Testis (tissue), 3 donors: Measurements from ENCODE around the gene FLNB. TPM values are rescaled to one million over a fixed set of nuclear protein-coding genes. Genes with fewer than 3 reads are reported as not detected.
"Not testable (repeated sequence)": the region's sequence is repeated elsewhere in the genome, so short reads cannot be mapped to it uniquely, and the experiment has no call there.

Source experiments
- DNase-seq: peaks from one replicate; pipeline ENCODE4 v3.0.0-alpha.2; 2019
- H3K27ac ChIP-seq, 2 donors: fragments of 200-600 bp; sonication (generic); one replicate each; pipeline ENCODE4 v1.5.1; 2019
- H3K27me3 ChIP-seq: fragments of 200-600 bp; sonication (generic); one replicate; pipeline ENCODE4 v1.5.1; 2019
- H3K36me3 ChIP-seq: fragments of 200-600 bp; sonication (generic); one replicate; pipeline ENCODE4 v1.5.1; 2017; ENCODE audit warnings: low read depth; ENCODE audit errors: missing control alignments
- H3K4me1 ChIP-seq: fragments of 200-600 bp; sonication (generic); one replicate; pipeline ENCODE4 v1.5.1; 2019
- H3K4me3 ChIP-seq, 2 donors: fragments of 200-600 bp; sonication (generic); one replicate each; pipeline ENCODE4 v1.5.1; 2017 to 2019
- H3K9me3 ChIP-seq: fragments of 200-600 bp; sonication (generic); one replicate; pipeline ENCODE4 v1.5.1; 2017
- POLR2A ChIP-seq: fragments of 450-650 bp; IDR thresholded peaks from one replicate; pipeline ENCODE4 v1.6.1; 2017; ENCODE audit warnings: antibody characterized with exemption, mild to moderate bottlenecking, moderate library complexity
- WGBS, 2 donors: methylation state at CpG; one replicate each; pipeline ENCODE4 v1.1.5; 2018; 5-methylcytosine and 5-hydroxymethylcytosine counted together
- intact Hi-C: fragments of 100-400 bp; cut with DNase I; formaldehyde crosslinking; loops from one replicate; pipeline ENCODE4 v1.15.1; 2023; ENCODE audit warnings: low total_unique reads
- polyA plus RNA-seq: library from polyadenylated mRNA; stranded (reverse); fragments of 350-450 nt; fragmentation: Illumina TruSeq; extraction: RNeasy Lipid Tissue Mini Kit (QIAGEN cat#74804); gene quantifications from one replicate; pipeline ENCODE4 v1.2.3, GENCODE V29; 2014; ENCODE audit warnings: low read depth, low replicate concordance; ENCODE audit not compliant: insufficient read depth
- total RNA-seq, 2 donors: library from RNA; depleted of rRNA; stranded (reverse); fragments of >200 nt; gene quantifications; one replicate each; pipeline ENCODE4 v1.2.3, GENCODE V29; 2016
- TF ChIP-seq, protein P1 (sequence below), 3 experiments: fragments of 450-650 bp in 2 of 3; fragments of 200-600 bp in 1 of 3; sonication (generic) in 1 of 3; IDR thresholded peaks; one replicate each; pipeline ENCODE4 v1.5.1; 2016 to 2019; ENCODE audit warnings: antibody characterized with exemption in 3 of 3, mild to moderate bottlenecking in 2 of 3, moderate library complexity in 1 of 3

Gene FLNB
- total and polyA plus RNA-seq, 3 donors from 2014 or later = 105 to 199 (median 166) TPM

DNA sequence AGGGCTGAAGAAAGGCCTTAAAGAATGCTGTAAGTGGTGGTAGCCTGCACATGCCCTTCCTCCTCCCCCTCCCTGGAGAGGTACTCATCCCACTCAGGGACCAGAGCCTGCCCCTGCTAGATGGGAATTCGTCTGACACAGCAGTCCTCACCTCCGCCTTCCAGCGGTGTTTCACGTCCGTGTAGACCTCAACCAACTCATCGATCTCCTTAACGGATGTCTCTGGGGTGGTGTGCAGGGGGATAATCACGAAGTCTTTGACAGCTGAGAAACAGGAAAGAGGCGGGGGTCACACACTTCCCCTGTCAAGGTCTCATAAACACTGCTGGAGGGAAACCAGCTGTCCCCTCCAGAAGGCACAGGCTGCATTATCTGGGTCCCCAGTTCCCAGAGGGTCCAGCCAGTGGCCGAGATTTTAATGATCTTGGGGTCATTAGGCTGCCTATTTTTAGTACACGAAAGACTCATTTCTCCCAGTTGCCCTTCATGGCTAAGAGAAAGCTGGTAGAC lies 192.7 kb downstream of the FLNB start:
- no peaks in the 10 kb centered on the region for H3K9me3 ChIP-seq
- TF ChIP-seq, protein P1, sequence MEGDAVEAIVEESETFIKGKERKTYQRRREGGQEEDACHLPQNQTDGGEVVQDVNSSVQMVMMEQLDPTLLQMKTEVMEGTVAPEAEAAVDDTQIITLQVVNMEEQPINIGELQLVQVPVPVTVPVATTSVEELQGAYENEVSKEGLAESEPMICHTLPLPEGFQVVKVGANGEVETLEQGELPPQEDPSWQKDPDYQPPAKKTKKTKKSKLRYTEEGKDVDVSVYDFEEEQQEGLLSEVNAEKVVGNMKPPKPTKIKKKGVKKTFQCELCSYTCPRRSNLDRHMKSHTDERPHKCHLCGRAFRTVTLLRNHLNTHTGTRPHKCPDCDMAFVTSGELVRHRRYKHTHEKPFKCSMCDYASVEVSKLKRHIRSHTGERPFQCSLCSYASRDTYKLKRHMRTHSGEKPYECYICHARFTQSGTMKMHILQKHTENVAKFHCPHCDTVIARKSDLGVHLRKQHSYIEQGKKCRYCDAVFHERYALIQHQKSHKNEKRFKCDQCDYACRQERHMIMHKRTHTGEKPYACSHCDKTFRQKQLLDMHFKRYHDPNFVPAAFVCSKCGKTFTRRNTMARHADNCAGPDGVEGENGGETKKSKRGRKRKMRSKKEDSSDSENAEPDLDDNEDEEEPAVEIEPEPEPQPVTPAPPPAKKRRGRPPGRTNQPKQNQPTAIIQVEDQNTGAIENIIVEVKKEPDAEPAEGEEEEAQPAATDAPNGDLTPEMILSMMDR (IDR thresholded peaks at IDR 0.05) = no peak
- no peak for TF ChIP-seq POLR2A
- H3K27ac ChIP-seq = peak overlapping the region; percentile 29 to 60
- 52 to 62% methylated on average over 11 of the region's 11 CpGs for WGBS, 2 donors
- intact Hi-C loops = no loop called here
- no peaks in the 10 kb centered on the region for H3K27me3 ChIP-seq
- no peak for DNase-seq
- H3K36me3 ChIP-seq = no peaks in the 10 kb centered on the region
- peaks cover 14% of the 10 kb centered on the region for H3K4me1 ChIP-seq
- H3K4me3 ChIP-seq = no peak overlapping the region

DNA sequence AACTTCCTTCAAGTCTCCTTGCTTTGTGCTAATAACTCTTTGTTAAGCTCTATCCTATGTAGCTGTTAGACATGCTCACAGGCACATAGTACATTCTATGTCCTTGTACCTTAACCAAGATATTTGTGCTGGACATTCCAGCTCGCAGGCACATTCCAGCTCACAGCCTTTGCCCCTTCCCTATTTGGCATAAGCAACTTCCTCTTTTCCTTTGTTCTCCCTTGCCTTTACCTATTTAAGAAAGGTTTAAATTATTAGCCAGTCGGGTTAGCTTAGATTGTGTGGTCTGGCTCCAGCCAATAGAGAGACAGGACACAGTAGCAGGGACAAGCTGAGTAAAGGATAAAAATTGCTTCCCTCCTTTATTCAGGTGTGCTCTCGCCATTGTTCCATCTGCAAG lies 193.2 kb downstream of the FLNB start:
- DNase-seq, H3K27me3 ChIP-seq, H3K36me3 ChIP-seq, H3K27ac ChIP-seq, intact Hi-C loops, H3K9me3 ChIP-seq, H3K4me3 ChIP-seq: not testable (repeated sequence)
- whole genome bisulfite sequencing, 2 donors = 47 to 67% methylated on average over 3 of the region's 3 CpGs
- H3K4me1 ChIP-seq = peaks cover 14% of the 10 kb centered on the region

DNA sequence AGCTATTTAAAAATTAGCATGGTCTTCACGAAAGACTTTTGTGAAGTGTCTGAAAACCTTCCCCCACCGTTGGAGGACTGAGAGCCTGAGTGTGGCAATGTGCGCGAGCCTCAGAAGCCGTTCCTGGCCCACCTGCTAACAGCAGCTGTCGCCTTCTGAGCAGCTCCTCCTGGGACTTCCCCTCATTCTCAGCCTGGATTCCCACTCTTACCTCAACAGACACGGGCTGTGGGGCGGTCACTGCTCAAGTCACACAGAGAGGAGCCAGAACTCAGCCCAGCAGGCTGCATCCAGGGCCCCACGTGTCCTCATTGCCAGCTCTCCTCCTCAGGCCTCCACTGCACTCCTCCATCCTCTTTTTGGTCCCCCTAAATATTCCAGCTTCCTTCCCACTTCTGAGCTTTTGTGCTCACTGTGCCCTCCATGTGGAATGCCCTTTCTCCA lies 194.7 kb downstream of the FLNB start:
- DNase-seq = no peak
- H3K36me3 ChIP-seq = no peaks in the 10 kb centered on the region
- 86 to 92% methylated on average over 9 of the region's 9 CpGs for WGBS, 2 donors
- H3K27ac ChIP-seq = no peak overlapping the region
- no peaks in the 10 kb centered on the region for H3K27me3 ChIP-seq
- H3K4me3 ChIP-seq = no peak overlapping the region
- no peaks in the 10 kb centered on the region for H3K9me3 ChIP-seq
- TF ChIP-seq, protein P1 (IDR thresholded peaks at IDR 0.05) = no peak
- no peak for TF ChIP-seq POLR2A
- H3K4me1 ChIP-seq = peaks cover 14% of the 10 kb centered on the region
- intact Hi-C loops = no loop called here

DNA sequence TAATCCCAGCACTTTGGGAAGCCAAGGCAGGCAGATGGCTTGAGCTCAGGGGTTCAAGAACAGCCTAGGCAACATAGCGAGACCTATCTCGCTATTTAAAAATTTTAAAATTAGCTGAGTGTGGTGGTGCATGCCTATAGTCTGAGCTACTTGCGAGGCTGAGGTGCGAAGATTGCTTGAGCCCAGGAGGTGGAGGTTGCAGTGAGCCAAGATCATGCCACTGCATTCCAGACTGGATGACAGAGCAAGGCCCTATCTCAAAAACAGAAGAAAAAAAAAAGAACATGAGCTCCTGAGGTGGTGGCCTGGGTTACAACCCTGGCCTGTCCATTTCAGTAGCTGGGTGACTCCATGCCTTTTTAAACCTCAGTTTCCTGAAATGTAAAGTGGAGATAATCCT lies 195.3 kb downstream of the FLNB start:
- TF ChIP-seq, protein P1 (IDR thresholded peaks at IDR 0.05) = no peak
- no peak for TF ChIP-seq POLR2A
- Histone ChIP-seq H3K4me3 (no peak overlapping the region), H3K27me3 (no peaks in the 10 kb centered on the region), H3K9me3 (no peaks in the 10 kb centered on the region), H3K27ac (no peak overlapping the region), H3K4me1 (peaks cover 13% of the 10 kb centered on the region), H3K36me3 (no peaks in the 10 kb centered on the region)
- 97 to 99% methylated on average over 4 of the region's 4 CpGs for WGBS, 2 donors
- no peak for DNase-seq
- intact Hi-C loops = no loop called here

DNA sequence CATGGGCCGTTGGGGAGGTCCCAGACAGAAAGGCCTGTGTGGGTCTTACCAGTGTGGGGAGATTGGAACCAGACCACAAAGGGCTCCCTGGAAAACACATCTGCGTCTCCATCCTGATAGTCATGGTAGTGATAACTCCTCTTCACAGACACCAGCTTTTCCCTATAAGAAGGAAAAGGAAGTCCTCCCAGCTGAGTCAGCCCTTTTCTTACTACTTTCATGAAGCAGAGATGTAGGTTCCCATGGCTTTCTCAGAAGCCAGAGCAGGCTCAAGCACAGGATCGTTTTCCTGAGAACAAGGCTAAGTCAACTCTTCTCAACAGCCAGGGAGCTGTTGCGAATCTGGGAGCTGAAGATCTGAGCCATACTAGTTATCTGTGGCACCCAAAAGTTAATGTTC lies 196.5 kb downstream of the FLNB start:
- Histone ChIP-seq H3K9me3 (no peaks in the 10 kb centered on the region), H3K27ac (no peak overlapping the region), H3K4me1 (peaks cover 3% of the 10 kb centered on the region), H3K4me3 (no peak overlapping the region), H3K27me3 (no peaks in the 10 kb centered on the region), H3K36me3 (no peaks in the 10 kb centered on the region)
- no peak for DNase-seq
- TF ChIP-seq, protein P1 (IDR thresholded peaks at IDR 0.05) = no peak
- intact Hi-C loops = no loop called here
- 94 to 96% methylated on average over 4 of the region's 4 CpGs for WGBS, 2 donors
